H1 (cell line): ENCODE results near the gene SPTAN1. TPM values are rescaled to one million over a fixed set of nuclear protein-coding genes. Genes with fewer than 3 reads are reported as not detected.

Experiments used
- CTCF ChIA-PET: fragments of 300-600 bp; sonication (Branson Sonifier 250); formaldehyde crosslinking; loops from one replicate; lab custom pipeline; 2021; ENCODE audit not compliant: partially characterized antibody; lab: Charles Lee
- POLR2A ChIA-PET: fragments of 300-600 bp; sonication (Branson Sonifier 250); formaldehyde crosslinking; loops from one replicate; lab custom pipeline; 2021; ENCODE audit warnings: inconsistent platforms; ENCODE audit not compliant: partially characterized antibody; lab: Charles Lee
- DNase-seq, 2 experiments: peaks; one replicate each; pipeline versions ENCODE4 v3.0.0 to v3.0.0-alpha.2; 2010 to 2022; ENCODE audit warnings: low spot score in 2 of 2, low read depth in 1 of 2, mixed read lengths in 1 of 2
- FAIRE-seq: peaks from 2 replicates; lab custom pipeline; 2011; peaks lifted over from hg19 to GRCh38; lab: Jason Lieb, UNC
- H2AFZ ChIP-seq: 2 replicates; pipeline ENCODE4 v1.8.1; 2012; ENCODE audit warnings: low read length, inconsistent platforms
- H2AK5ac ChIP-seq: 2 replicates; pipeline ENCODE4 v1.6.1; 2013; ENCODE audit warnings: low read depth, low read length
- H2BK120ac ChIP-seq: replicated peaks from 2 replicates; pipeline ENCODE3; 2013; ENCODE audit warnings: low read depth, low read length, inconsistent platforms
- H2BK12ac ChIP-seq: 2 replicates; pipeline ENCODE4 v1.6.1; 2013; ENCODE audit warnings: low read depth, low read length
- H2BK15ac ChIP-seq: 2 replicates; pipeline ENCODE4 v1.6.1; 2013; ENCODE audit warnings: low read length
- H2BK20ac ChIP-seq: 2 replicates; pipeline ENCODE4 v1.6.1; 2013; ENCODE audit warnings: low read length
- H2BK5ac ChIP-seq: 2 replicates; pipeline ENCODE4 v1.6.1; 2013; ENCODE audit warnings: low read depth, low read length
- H3K14ac ChIP-seq: 2 replicates; pipeline ENCODE4 v1.6.1; 2013; ENCODE audit warnings: inconsistent platforms; ENCODE audit not compliant: insufficient read length
- H3K18ac ChIP-seq: 2 replicates; pipeline ENCODE4 v1.6.1; 2013; ENCODE audit warnings: low read length; ENCODE audit errors: extremely low read depth
- H3K23ac ChIP-seq: 2 replicates; pipeline ENCODE4 v1.6.1; 2013; ENCODE audit warnings: inconsistent platforms; ENCODE audit not compliant: insufficient read length
- H3K23me2 ChIP-seq: 2 replicates; pipeline ENCODE4 v1.6.1; 2013; ENCODE audit warnings: low read depth, low read length
- H3K27ac ChIP-seq: 2 replicates; pipeline ENCODE4 v1.6.1; 2011; ENCODE audit warnings: low read depth, low read length, inconsistent platforms
- H3K27me3 ChIP-seq, 4 experiments: replicated peaks in 1 of 4; 1 replicate in 1 of 4; 2 replicates in 3 of 4; pipeline versions ENCODE4 v1.6.1 to v1.8.1; 2011 to 2013; ENCODE audit warnings: low read length in 3 of 4, mild to moderate bottlenecking in 3 of 4, inconsistent platforms in 2 of 4, mixed read lengths in 2 of 4, moderate library complexity in 1 of 4; ENCODE audit not compliant: control insufficient read depth in 3 of 4, insufficient read depth in 3 of 4; ENCODE audit errors: extremely low read depth in 1 of 4
- H3K36me3 ChIP-seq, 4 experiments: 2 replicates each; pipeline versions ENCODE4 v1.6.1 to v1.8.1; 2011 to 2013; ENCODE audit warnings: mild to moderate bottlenecking in 4 of 4, low read length in 3 of 4, moderate library complexity in 2 of 4, control low read depth in 1 of 4, inconsistent platforms in 1 of 4; ENCODE audit not compliant: insufficient read depth in 4 of 4, control insufficient read depth in 2 of 4
- H3K4ac ChIP-seq: replicated peaks from 2 replicates; pipeline ENCODE3; 2013; ENCODE audit warnings: low read length, low read depth, mixed read lengths, inconsistent platforms; ENCODE audit not compliant: insufficient read length
- H3K4me1 ChIP-seq, 4 experiments: replicated peaks in 1 of 4; 1 replicate in 1 of 4; 2 replicates in 3 of 4; pipeline versions ENCODE4 v1.6.1 to v1.8.1; 2011 to 2013; ENCODE audit warnings: low read length in 3 of 4, inconsistent platforms in 2 of 4, mixed read lengths in 1 of 4; ENCODE audit not compliant: insufficient read depth in 4 of 4, control insufficient read depth in 3 of 4
- H3K4me2 ChIP-seq, 2 experiments: 2 replicates each; pipeline versions ENCODE4 v1.6.1 to v1.8.1; 2011 to 2013; ENCODE audit warnings: low read depth in 2 of 2, low read length in 2 of 2, control low read depth in 1 of 2, inconsistent platforms in 1 of 2, mild to moderate bottlenecking in 1 of 2; ENCODE audit not compliant: insufficient read depth in 1 of 2
- H3K4me3 ChIP-seq, 4 experiments: fragments of 200-600, 300-600 bp in 1 of 4; sonication (generic), shearing (Covaris generic), sonication (Bioruptor Twin) in 1 of 4; 2 replicates each; pipeline versions ENCODE4 v1.5.1 to v1.8.1; 2011 to 2016; ENCODE audit warnings: low read length in 4 of 4, low read depth in 3 of 4, control low read depth in 2 of 4, inconsistent platforms in 2 of 4, mild to moderate bottlenecking in 2 of 4, mixed read lengths in 1 of 4, moderate library complexity in 1 of 4; ENCODE audit not compliant: insufficient read depth in 2 of 4; ENCODE audit errors: extremely low read depth in 1 of 4
- H3K56ac ChIP-seq: replicated peaks from 2 replicates; pipeline ENCODE3; 2013; ENCODE audit warnings: low read depth, mild to moderate bottlenecking, mixed read lengths, low read length, inconsistent platforms; ENCODE audit not compliant: insufficient read length
- H3K79me1 ChIP-seq: 2 replicates; pipeline ENCODE4 v1.6.1; 2013; ENCODE audit warnings: low read depth, low read length, control low read depth
- H3K79me2 ChIP-seq, 2 experiments: 2 replicates each; pipeline versions ENCODE4 v1.6.1 to v1.8.1; 2012 to 2013; ENCODE audit warnings: low read length in 2 of 2, mild to moderate bottlenecking in 2 of 2, inconsistent platforms in 1 of 2; ENCODE audit not compliant: insufficient read depth in 2 of 2, control insufficient read depth in 1 of 2
- H3K9ac ChIP-seq, 4 experiments: replicated peaks in 1 of 4; 1 replicate in 1 of 4; 2 replicates in 3 of 4; pipeline versions ENCODE4 v1.6.1 to v1.8.1; 2011 to 2013; ENCODE audit warnings: low read depth in 3 of 4, low read length in 3 of 4, control low read depth in 2 of 4, mild to moderate bottlenecking in 2 of 4, moderate library complexity in 2 of 4, inconsistent platforms in 1 of 4; ENCODE audit errors: extremely low read depth in 1 of 4
- H3K9me3 ChIP-seq, 2 experiments: 2 replicates each; pipeline versions ENCODE4 v1.6.1 to v1.8.1; 2012 to 2013; ENCODE audit warnings: mild to moderate bottlenecking in 2 of 2, moderate library complexity in 2 of 2, control low read depth in 1 of 2, inconsistent platforms in 1 of 2, low read depth in 1 of 2, low read length in 1 of 2, mixed read lengths in 1 of 2; ENCODE audit not compliant: insufficient read depth in 2 of 2
- H4K20me1 ChIP-seq, 2 experiments: replicated peaks in 1 of 2; 2 replicates each; pipeline versions ENCODE3 to v1.8.1; 2011 to 2013; ENCODE audit warnings: inconsistent platforms in 2 of 2, low read length in 2 of 2, mild to moderate bottlenecking in 1 of 2; ENCODE audit not compliant: insufficient read depth in 2 of 2, control insufficient read depth in 1 of 2
- H4K5ac ChIP-seq: 2 replicates; pipeline ENCODE4 v1.6.1; 2013; ENCODE audit warnings: low read length, low read depth, mixed read lengths, inconsistent platforms; ENCODE audit not compliant: insufficient read length
- H4K8ac ChIP-seq: 2 replicates; pipeline ENCODE4 v1.8.0; 2013; ENCODE audit warnings: mild to moderate bottlenecking, moderate library complexity, low read length, inconsistent platforms; ENCODE audit not compliant: insufficient read depth; ENCODE audit errors: extremely low read depth
- H4K91ac ChIP-seq: replicated peaks from 2 replicates; pipeline ENCODE3; 2013; ENCODE audit warnings: low read length, mixed read lengths, inconsistent platforms; ENCODE audit not compliant: insufficient read length
- GTF2F1 ChIP-seq: IDR thresholded peaks from 2 replicates; pipeline ENCODE4 v1.6.1; 2012; ENCODE audit warnings: low read depth, low read length, improper control_type of control experiment, borderline replicate concordance
- MAX ChIP-seq: IDR thresholded peaks from 2 replicates; pipeline ENCODE4 v1.6.1; 2012; ENCODE audit warnings: inconsistent platforms
- RAD21 ChIP-seq, 2 experiments: IDR thresholded peaks in 1 of 2; conservative IDR thresholded peaks in 1 of 2; 2 replicates each; pipeline ENCODE4 v1.6.1; 2011; ENCODE audit warnings: low read depth in 2 of 2, low read length in 2 of 2, improper control_type of control experiment in 1 of 2, inconsistent platforms in 1 of 2, mild to moderate bottlenecking in 1 of 2, moderate library complexity in 1 of 2
- WGBS, 2 experiments: shearing (Covaris generic) in 1 of 2; methylation state at CpG; one replicate each; pipeline versions ENCODE4 v1.1.6 to v1.1.7; 2013 to 2015; ENCODE audit warnings: low lambda C conversion rate in 2 of 2, mixed read lengths in 2 of 2, inconsistent platforms in 1 of 2, low coverage in 1 of 2, missing lambda C conversion rate in 1 of 2; ENCODE audit not compliant: insufficient replicate concordance in 2 of 2, insufficient coverage in 1 of 2, insufficient read length in 1 of 2; ENCODE audit errors: extremely low coverage in 1 of 2, missing lambda C conversion rate in 1 of 2; 5-methylcytosine and 5-hydroxymethylcytosine counted together
- polyA plus RNA-seq, 7 experiments: library from polyadenylated mRNA; depleted of rRNA in 3 of 7; stranded (reverse) in 5 of 7; unstranded in 2 of 7; fragments of >200 nt in 5 of 7; fragments of 200-250 nt in 2 of 7; gene quantifications; 1 replicate in 5 of 7; 2 replicates in 1 of 7; 4 replicates in 1 of 7; pipeline versions ENCODE4 v1.2.1 to v1.2.3, GENCODE V29; 2011 to 2013; ENCODE audit warnings: missing spikeins in 2 of 7, mixed read lengths in 2 of 7
- total RNA-seq: library from RNA; stranded (reverse); fragmentation: NEBNext Ultra II Directional; extraction: Animal tissue kit (Norgen Biotek cat#: 25700); gene quantifications from 2 replicates; pipeline ENCODE4 v1.2.1, GENCODE V29; 2021
- TF ChIP-seq, protein P1 (sequence below): IDR thresholded peaks from 2 replicates; pipeline ENCODE4 v1.6.1; 2011; ENCODE audit warnings: low read length, improper control_type of control experiment

Gene SPTAN1
- total and polyA plus RNA-seq, 2 of the 8 experiments (the other 6 are each of a cell fraction or from before 2014, with no cell fraction given) = 182 to 216 TPM

GRCh38 chr9:128556276-128556675 is 3.9 kb downstream of the SPTAN1 start:
- H4K8ac ChIP-seq = no peak overlapping the region
- H4K5ac ChIP-seq = no peak overlapping the region
- H4K20me1 ChIP-seq = peaks cover 2 to 10% of the 10 kb centered on the region in 2 experiments
- POLR2A ChIA-PET = interaction anchor here (0.6 to 7.2 kb wide), 5 partner anchors 8 to 550 kb away, joined by 3 to 59 read pairs (median 4); no protein-coding TSS in a partner anchor
- TF ChIP-seq, protein P1, sequence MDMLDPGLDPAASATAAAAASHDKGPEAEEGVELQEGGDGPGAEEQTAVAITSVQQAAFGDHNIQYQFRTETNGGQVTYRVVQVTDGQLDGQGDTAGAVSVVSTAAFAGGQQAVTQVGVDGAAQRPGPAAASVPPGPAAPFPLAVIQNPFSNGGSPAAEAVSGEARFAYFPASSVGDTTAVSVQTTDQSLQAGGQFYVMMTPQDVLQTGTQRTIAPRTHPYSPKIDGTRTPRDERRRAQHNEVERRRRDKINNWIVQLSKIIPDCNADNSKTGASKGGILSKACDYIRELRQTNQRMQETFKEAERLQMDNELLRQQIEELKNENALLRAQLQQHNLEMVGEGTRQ = no peak
- TF ChIP-seq GTF2F1 (no peak), MAX (no peak), RAD21 (IDR thresholded peaks at IDR 0.05 in 1 of 2, conservative IDR thresholded peaks at IDR 0.05 in 1 of 2; ENCODE audit: low read depth in 2 of 2, low read length in 2 of 2) (no peak)
- H3K27ac ChIP-seq = no peak overlapping the region
- H2AFZ ChIP-seq = no peak overlapping the region
- H2BK120ac ChIP-seq = no peak overlapping the region
- CTCF ChIA-PET = interaction anchor here (0.6 to 1.2 kb wide), 2 partner anchors 43 to 184 kb away, joined by 3 to 4 read pairs; no protein-coding TSS in a partner anchor
- no peak overlapping the region for H2BK5ac ChIP-seq
- no peak overlapping the region for H3K14ac ChIP-seq
- no peaks in the 10 kb centered on the region for H3K9me3 ChIP-seq
- no peak overlapping the region for H3K9ac ChIP-seq
- H3K56ac ChIP-seq = no peak overlapping the region
- H2AK5ac ChIP-seq = no peak overlapping the region
- no peak overlapping the region for H4K91ac ChIP-seq
- H3K4ac ChIP-seq = no peak overlapping the region
- WGBS, 2 experiments = 85% methylated on average over 2 of the region's 2 CpGs; no CpG with 5 or more reads in 1 of the 2 experiments
- H3K23ac ChIP-seq = no peak overlapping the region
- no peak overlapping the region for H3K4me3 ChIP-seq
- H3K79me1 ChIP-seq = no peaks in the 10 kb centered on the region
- H3K79me2 ChIP-seq = peaks cover 0 to 59% of the 10 kb centered on the region in 2 experiments; a peak in 3 of 4 replicates
- H3K4me2 ChIP-seq = no peak overlapping the region
- no peak overlapping the region for H2BK12ac ChIP-seq
- H3K18ac ChIP-seq = no peak overlapping the region
- no peak overlapping the region for H2BK15ac ChIP-seq
- peaks cover 10 to 15% (median 14%) of the 10 kb centered on the region in 4 experiments for H3K4me1 ChIP-seq
- no peak overlapping the region for H2BK20ac ChIP-seq
- H3K36me3 ChIP-seq = no peaks in the 10 kb centered on the region
- no peaks in the 10 kb centered on the region for H3K27me3 ChIP-seq
- DNase-seq (no peak), FAIRE-seq (no peak)
- H3K23me2 ChIP-seq = peaks cover 5% of the 10 kb centered on the region
